Trophoblast cell (in vitro differentiated cells and primary cell): ENCODE data around the gene UNC119.

ENCODE experiments used
- DNase-seq, 2 donors: peaks; one replicate each; pipeline ENCODE4 v3.0.0-alpha.2; 2016
- H2AFZ ChIP-seq: 2 replicates; pipeline ENCODE4 v1.6.1; 2013; ENCODE audit warnings: low read length, moderate library complexity, mild to moderate bottlenecking; ENCODE audit not compliant: insufficient read depth, poor library complexity
- H2AK5ac ChIP-seq: 2 replicates; pipeline ENCODE4 v1.6.1; 2013; ENCODE audit warnings: mild to moderate bottlenecking, low read length
- H2BK120ac ChIP-seq: 2 replicates; pipeline ENCODE4 v1.6.1; 2013; ENCODE audit warnings: low read length, mild to moderate bottlenecking, moderate library complexity; ENCODE audit not compliant: insufficient read depth, poor library complexity
- H2BK12ac ChIP-seq: 2 replicates; pipeline ENCODE4 v1.6.1; 2013; ENCODE audit warnings: mild to moderate bottlenecking, low read length, moderate library complexity
- H2BK5ac ChIP-seq: 2 replicates; pipeline ENCODE4 v1.6.1; 2013; ENCODE audit warnings: low read length, low read depth, moderate library complexity, mild to moderate bottlenecking; ENCODE audit not compliant: poor library complexity
- H3K14ac ChIP-seq: 2 replicates; pipeline ENCODE4 v1.6.1; 2013; ENCODE audit warnings: mild to moderate bottlenecking, low read length
- H3K18ac ChIP-seq: 2 replicates; pipeline ENCODE4 v1.6.1; 2013; ENCODE audit warnings: mild to moderate bottlenecking, low read length
- H3K23ac ChIP-seq: 2 replicates; pipeline ENCODE4 v1.6.1; 2013; ENCODE audit warnings: low read length
- H3K27ac ChIP-seq: 2 replicates; pipeline ENCODE4 v1.5.1; 2013; ENCODE audit warnings: low read depth, mild to moderate bottlenecking, inconsistent platforms, low read length, moderate library complexity
- H3K27me3 ChIP-seq: 2 replicates; pipeline ENCODE4 v1.6.1; 2013; ENCODE audit warnings: inconsistent platforms, mild to moderate bottlenecking, low read length, moderate library complexity; ENCODE audit not compliant: insufficient read depth
- H3K36me3 ChIP-seq, 2 experiments: 1 replicate in 1 of 2; 2 replicates in 1 of 2; pipeline ENCODE4 v1.6.1; 2013; ENCODE audit warnings: low read length in 2 of 2, mild to moderate bottlenecking in 2 of 2, moderate library complexity in 1 of 2; ENCODE audit not compliant: insufficient read depth in 2 of 2, control insufficient read depth in 1 of 2
- H3K4ac ChIP-seq: 2 replicates; pipeline ENCODE4 v1.6.1; 2013; ENCODE audit warnings: low read depth, mild to moderate bottlenecking, low read length, moderate library complexity
- H3K4me1 ChIP-seq, 2 experiments: 1 replicate in 1 of 2; 2 replicates in 1 of 2; pipeline ENCODE4 v1.6.1; 2013; ENCODE audit warnings: low read length in 2 of 2, mild to moderate bottlenecking in 2 of 2, moderate library complexity in 1 of 2; ENCODE audit not compliant: insufficient read depth in 2 of 2, control insufficient read depth in 1 of 2
- H3K4me2 ChIP-seq: 2 replicates; pipeline ENCODE4 v1.6.1; 2013; ENCODE audit warnings: inconsistent platforms, mild to moderate bottlenecking, low read length, moderate library complexity
- H3K4me3 ChIP-seq: 2 replicates; pipeline ENCODE4 v1.5.1; 2013; ENCODE audit warnings: mild to moderate bottlenecking, low read depth, low read length, inconsistent platforms
- H3K79me1 ChIP-seq: one replicate; pipeline ENCODE4 v1.6.1; 2013; ENCODE audit warnings: low read length
- H3K79me2 ChIP-seq: 2 replicates; pipeline ENCODE4 v1.6.1; 2013; ENCODE audit warnings: low read length, mild to moderate bottlenecking; ENCODE audit not compliant: control insufficient read depth, insufficient read depth, poor library complexity
- H3K9ac ChIP-seq: 2 replicates; pipeline ENCODE4 v1.6.1; 2013; ENCODE audit warnings: mild to moderate bottlenecking, low read length
- H3K9me3 ChIP-seq: 2 replicates; pipeline ENCODE4 v1.6.1; 2013; ENCODE audit warnings: low read depth, mild to moderate bottlenecking, control low read depth, inconsistent platforms, low read length; ENCODE audit not compliant: insufficient read depth
- H4K12ac ChIP-seq: 2 replicates; pipeline ENCODE4 v1.6.1; 2013; ENCODE audit warnings: low read depth, mild to moderate bottlenecking, low read length, moderate library complexity
- H4K8ac ChIP-seq: 2 replicates; pipeline ENCODE4 v1.6.1; 2013; ENCODE audit warnings: low read depth, mild to moderate bottlenecking, low read length, moderate library complexity
- H4K91ac ChIP-seq: one replicate; pipeline ENCODE4 v1.6.1; 2013; ENCODE audit warnings: low read depth, mild to moderate bottlenecking, low read length, moderate library complexity
- WGBS: extraction: QIAGEN DNeasy Blood & Tissue Kit; methylation state at CpG from one replicate; pipeline ENCODE4 v1.1.7; 2013; ENCODE audit warnings: missing lambda C conversion rate; ENCODE audit not compliant: insufficient read length, insufficient coverage; ENCODE audit errors: extremely low coverage; 5-methylcytosine and 5-hydroxymethylcytosine counted together

The UNC119 gene

DNA sequence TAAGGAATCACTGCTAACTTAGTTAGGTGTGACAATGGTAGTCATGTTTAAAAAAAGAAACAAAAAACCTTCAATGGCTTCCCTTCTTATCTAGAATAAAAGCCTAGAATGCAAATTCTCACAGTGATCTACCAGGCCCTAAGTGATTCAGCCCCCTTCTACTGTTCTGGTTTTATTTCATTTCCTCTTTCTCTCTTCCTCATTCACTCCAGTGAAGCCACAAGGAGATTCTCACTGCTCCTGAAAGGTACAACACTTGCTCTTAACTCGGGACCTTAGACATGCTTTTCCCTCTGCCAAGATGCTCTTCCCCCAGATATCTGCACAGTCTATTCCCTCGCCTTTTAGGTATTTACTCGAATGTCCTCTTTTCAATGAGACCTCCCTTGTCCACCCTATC, 15.2 kb upstream of the UNC119 start:
- Histone ChIP-seq H2BK120ac (no peak overlapping the region), H2AK5ac (no peak overlapping the region), H3K9me3 (no peaks in the 10 kb centered on the region), H2AFZ (no peak overlapping the region), H3K9ac (no peak overlapping the region), H4K8ac (no peak overlapping the region), H3K27me3 (no peaks in the 10 kb centered on the region), H3K14ac (no peak overlapping the region), H3K18ac (no peak overlapping the region), H3K36me3 (peaks cover 3% of the 10 kb centered on the region in 2 experiments), H4K91ac (no peak overlapping the region), H2BK12ac (no peak overlapping the region), H3K4me2 (no peak overlapping the region), H3K23ac (no peak overlapping the region), H4K12ac (no peak overlapping the region), H3K4ac (no peak overlapping the region), H3K27ac (no peak overlapping the region), H3K79me1 (peaks cover 10% of the 10 kb centered on the region), H3K79me2 (peaks cover 6% of the 10 kb centered on the region), H2BK5ac (no peak overlapping the region), H3K4me3 (no peak overlapping the region), H3K4me1 (peaks cover 10 to 16% of the 10 kb centered on the region in 2 experiments)
- DNase-seq = no peak
- WGBS = no CpG with 5 or more reads among the region's 3 CpGs

GRCh38 chr17:28563475-28563874, 11.1 kb upstream of the UNC119 start:
- no CpG with 5 or more reads among the region's 3 CpGs for WGBS
- Histone ChIP-seq H3K4me2 (no peak overlapping the region), H3K4me1 (peaks cover 7 to 9% of the 10 kb centered on the region in 2 experiments)

GRCh38 chr17:28555022-28555421, 2.6 kb upstream of the UNC119 start:
- H3K14ac ChIP-seq = no peak overlapping the region
- no peak overlapping the region for H3K4ac ChIP-seq
- no peak overlapping the region for H2AFZ ChIP-seq
- H2BK5ac ChIP-seq = no peak overlapping the region
- no peak overlapping the region for H2BK120ac ChIP-seq
- no peak overlapping the region for H3K4me2 ChIP-seq
- H3K4me1 ChIP-seq = peaks cover 8 to 9% of the 10 kb centered on the region in 2 experiments
- H3K79me1 ChIP-seq = peaks cover 5% of the 10 kb centered on the region
- H3K27me3 ChIP-seq = no peaks in the 10 kb centered on the region
- no peak overlapping the region for H3K23ac ChIP-seq
- no peak overlapping the region for H4K8ac ChIP-seq
- peaks cover 5% of the 10 kb centered on the region for H3K79me2 ChIP-seq
- no peak overlapping the region for H3K4me3 ChIP-seq
- no peak overlapping the region for H3K27ac ChIP-seq
- no peak overlapping the region for H4K91ac ChIP-seq
- no peak overlapping the region for H2AK5ac ChIP-seq
- no peak overlapping the region for H3K9ac ChIP-seq
- WGBS = no CpG with 5 or more reads among the region's 3 CpGs
- DNase-seq = no peak
- H3K9me3 ChIP-seq = no peaks in the 10 kb centered on the region
- no peak overlapping the region for H3K18ac ChIP-seq
- no peak overlapping the region for H2BK12ac ChIP-seq
- peaks cover 31 to 47% of the 10 kb centered on the region in 2 experiments for H3K36me3 ChIP-seq
- no peak overlapping the region for H4K12ac ChIP-seq

More at GRCh38 chr17:28563475-28563874, 11.1 kb upstream of the UNC119 start:
- Histone ChIP-seq H3K27ac (peak overlapping the region; percentile 3), H3K14ac (no peak overlapping the region), H4K12ac (no peak overlapping the region), H3K23ac (no peak overlapping the region), H3K4ac (peak overlapping the region; percentile 19), H4K8ac (peak overlapping the region; percentile 26), H2AK5ac (no peak overlapping the region), H3K36me3 (peaks cover 17% of the 10 kb centered on the region in 2 experiments), H4K91ac (peak overlapping the region; percentile 19), H2BK5ac (no peak overlapping the region), H3K18ac (no peak overlapping the region), H3K9me3 (no peaks in the 10 kb centered on the region), H2BK12ac (no peak overlapping the region), H2AFZ (no peak overlapping the region), H3K4me3 (no peak overlapping the region), H3K79me2 (no peaks in the 10 kb centered on the region), H3K79me1 (peaks cover 2% of the 10 kb centered on the region), H3K27me3 (no peaks in the 10 kb centered on the region), H3K9ac (no peak overlapping the region), H2BK120ac (no peak overlapping the region)
- DNase-seq = peak in 1 of 2 donors; percentile 79

- Histone ChIP-seq H2BK120ac (no peak overlapping the region), H4K8ac (no peak overlapping the region), H3K27ac (no peak overlapping the region), H3K4me1 (peaks cover 8 to 9% of the 10 kb centered on the region in 2 experiments), H3K79me2 (peaks cover 5% of the 10 kb centered on the region), H2BK5ac (no peak overlapping the region), H3K9ac (no peak overlapping the region), H3K36me3 (peaks cover 27 to 43% of the 10 kb centered on the region in 2 experiments), H3K4me2 (no peak overlapping the region), H3K9me3 (no peaks in the 10 kb centered on the region), H2AFZ (no peak overlapping the region), H3K4me3 (no peak overlapping the region), H2AK5ac (no peak overlapping the region), H3K18ac (no peak overlapping the region), H3K27me3 (no peaks in the 10 kb centered on the region), H2BK12ac (no peak overlapping the region), H4K12ac (no peak overlapping the region), H3K23ac (no peak overlapping the region), H3K14ac (no peak overlapping the region), H3K4ac (no peak overlapping the region), H3K79me1 (peaks cover 5% of the 10 kb centered on the region), H4K91ac (no peak overlapping the region)
- WGBS = no CpG with 5 or more reads among the region's 6 CpGs
- DNase-seq = no peak
Measured at GRCh38 chr17:28554565-28554964, 2.1 kb upstream of the UNC119 start.
